Measurements from ENCODE around the gene AUTS2.

DNA sequence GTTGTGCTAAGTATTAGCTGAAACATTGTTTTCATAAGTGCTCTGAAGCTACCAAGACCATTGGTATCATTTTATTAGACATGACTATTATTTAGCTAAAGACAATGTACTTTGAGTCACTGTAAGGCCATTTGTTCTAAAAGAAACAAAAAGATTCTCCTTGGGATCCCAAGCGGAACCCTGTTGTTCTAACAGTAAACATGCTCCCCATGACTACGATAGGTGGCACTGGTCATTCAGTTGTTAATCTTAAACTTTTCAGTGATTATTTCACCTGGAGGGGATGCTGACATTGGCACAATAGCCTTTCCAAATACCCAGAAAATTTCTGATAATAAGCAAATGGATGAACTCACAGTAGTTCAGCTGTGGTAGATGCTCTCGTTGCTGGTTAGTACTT, 715.0 kb downstream of the AUTS2 start:
- TF ChIP-seq, protein P1, sequence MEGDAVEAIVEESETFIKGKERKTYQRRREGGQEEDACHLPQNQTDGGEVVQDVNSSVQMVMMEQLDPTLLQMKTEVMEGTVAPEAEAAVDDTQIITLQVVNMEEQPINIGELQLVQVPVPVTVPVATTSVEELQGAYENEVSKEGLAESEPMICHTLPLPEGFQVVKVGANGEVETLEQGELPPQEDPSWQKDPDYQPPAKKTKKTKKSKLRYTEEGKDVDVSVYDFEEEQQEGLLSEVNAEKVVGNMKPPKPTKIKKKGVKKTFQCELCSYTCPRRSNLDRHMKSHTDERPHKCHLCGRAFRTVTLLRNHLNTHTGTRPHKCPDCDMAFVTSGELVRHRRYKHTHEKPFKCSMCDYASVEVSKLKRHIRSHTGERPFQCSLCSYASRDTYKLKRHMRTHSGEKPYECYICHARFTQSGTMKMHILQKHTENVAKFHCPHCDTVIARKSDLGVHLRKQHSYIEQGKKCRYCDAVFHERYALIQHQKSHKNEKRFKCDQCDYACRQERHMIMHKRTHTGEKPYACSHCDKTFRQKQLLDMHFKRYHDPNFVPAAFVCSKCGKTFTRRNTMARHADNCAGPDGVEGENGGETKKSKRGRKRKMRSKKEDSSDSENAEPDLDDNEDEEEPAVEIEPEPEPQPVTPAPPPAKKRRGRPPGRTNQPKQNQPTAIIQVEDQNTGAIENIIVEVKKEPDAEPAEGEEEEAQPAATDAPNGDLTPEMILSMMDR (IDR thresholded peaks at IDR 0.05): no peak
- TF ChIP-seq POLR2A (IDR thresholded peaks at IDR 0.05) (no peak), EP300 (IDR thresholded peaks at IDR 0.05) (no peak)
